ENCODE results near the gene COLEC12.

COLEC12 gene

GRCh38 chr18:402129-402528, 98.4 kb downstream of the COLEC12 start:
- DNase-seq (ENCODE audit: extremely low read depth, low read depth): no peak
- TF ChIP-seq CTCF (IDR thresholded peaks at IDR 0.05; ENCODE audit: low read depth, low read length): no peak

DNA sequence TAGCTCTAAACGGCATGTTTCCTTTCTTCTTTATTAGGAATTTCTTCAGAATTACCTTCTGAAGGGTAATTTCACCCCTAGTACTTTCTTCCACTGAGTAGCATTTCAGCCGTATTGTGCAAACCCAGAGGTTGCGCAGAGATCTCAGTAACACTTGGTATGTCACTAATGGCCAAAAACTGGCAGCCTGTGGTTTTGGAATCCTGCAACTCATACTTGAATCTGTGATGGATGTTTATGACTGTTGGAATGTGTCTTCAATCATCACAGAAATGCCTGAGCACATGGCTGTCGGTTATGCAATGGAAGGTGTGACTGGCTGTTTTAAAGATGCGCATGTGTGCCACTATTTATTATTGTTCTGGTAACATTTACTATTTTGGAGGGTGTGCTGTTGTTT, 100.0 kb downstream of the COLEC12 start:
- no peak for TF ChIP-seq CTCF (IDR thresholded peaks at IDR 0.05; ENCODE audit: low read depth, low read length)
- peak; percentile 86 for DNase-seq (ENCODE audit: extremely low read depth, low read depth)

GRCh38 chr18:399631-400135, 100.8 kb downstream of the COLEC12 start:
- TF ChIP-seq CTCF (IDR thresholded peaks at IDR 0.05; ENCODE audit: low read depth, low read length): no peak

DNA sequence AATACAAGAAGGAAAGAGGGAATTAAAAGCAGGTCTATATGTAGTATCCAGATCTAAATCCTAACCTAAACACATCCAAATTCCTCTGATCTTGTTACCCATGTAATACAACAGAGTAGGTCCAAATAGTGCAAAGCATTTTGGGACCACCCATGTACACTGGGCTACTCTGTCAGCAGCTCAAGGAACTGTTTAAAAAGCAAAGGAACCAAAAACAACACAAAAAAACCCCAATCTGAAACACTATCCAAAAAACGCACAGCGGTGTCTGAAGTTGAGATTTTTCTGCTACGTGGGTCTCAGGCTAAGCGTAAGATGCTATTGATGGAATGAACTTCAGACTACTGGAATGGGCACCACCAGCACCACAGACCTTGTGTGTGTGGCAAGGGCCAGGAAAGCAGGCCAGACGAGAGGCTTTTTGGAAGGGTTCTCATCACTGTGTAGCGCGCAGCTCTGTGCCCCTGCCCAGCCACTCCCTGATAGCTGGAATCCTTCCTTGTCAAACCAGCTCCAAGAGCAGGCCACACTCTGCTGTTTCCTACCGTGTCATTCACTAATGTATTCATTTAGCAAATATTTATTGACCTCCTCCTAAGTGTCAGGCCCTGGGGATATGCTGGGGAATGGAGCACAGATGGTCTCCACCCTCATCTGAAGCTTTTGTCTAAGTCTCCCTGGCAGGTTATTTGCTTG, 101.4 kb downstream of the COLEC12 start:
- TF ChIP-seq CTCF (IDR thresholded peaks at IDR 0.05; ENCODE audit: low read depth, low read length): no peak
- no peak for DNase-seq (ENCODE audit: extremely low read depth, low read depth)

More at GRCh38 chr18:399631-400135, 100.8 kb downstream of the COLEC12 start:
- no peak for DNase-seq (ENCODE audit: extremely low read depth, low read depth)

DNA sequence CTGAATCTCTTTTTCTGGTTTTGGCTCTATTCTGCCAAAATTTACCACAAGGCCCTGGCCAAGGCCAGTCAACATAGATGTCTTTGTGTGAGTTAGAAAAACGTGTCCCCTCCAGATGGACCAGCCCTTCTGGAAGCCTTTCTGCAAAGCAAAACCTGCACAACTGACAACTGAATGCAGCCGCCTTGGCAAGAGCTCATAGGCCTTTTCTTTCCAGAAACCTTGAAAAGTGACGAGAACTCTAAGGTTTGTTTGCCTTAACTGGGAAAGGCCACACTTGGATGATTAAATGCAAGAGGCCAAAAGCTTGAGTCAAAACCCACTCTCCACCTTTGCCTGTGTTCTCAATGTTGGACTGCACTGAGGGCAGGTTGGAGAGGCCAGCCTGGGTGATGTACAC, 103.9 kb downstream of the COLEC12 start:
- TF ChIP-seq CTCF (IDR thresholded peaks at IDR 0.05; ENCODE audit: low read depth, low read length): no peak
- no peak for DNase-seq (ENCODE audit: extremely low read depth, low read depth)

DNA sequence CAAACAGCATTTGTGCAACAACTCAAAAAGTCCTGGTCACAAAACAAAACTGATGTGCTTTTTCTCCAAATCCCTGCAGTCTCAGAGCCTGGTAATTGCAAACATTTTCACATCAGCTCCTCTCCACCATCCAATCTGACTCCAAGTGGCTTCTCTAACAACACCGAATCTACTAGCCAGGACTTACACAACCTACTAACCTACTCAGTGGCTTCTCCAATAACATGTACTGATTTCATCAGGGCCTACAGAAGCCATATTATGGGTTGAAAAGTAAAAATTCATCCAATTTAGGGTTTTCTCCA, 104.3 kb downstream of the COLEC12 start:
- peak; percentile 41 for DNase-seq (ENCODE audit: extremely low read depth, low read depth)
- no peak for TF ChIP-seq CTCF (IDR thresholded peaks at IDR 0.05; ENCODE audit: low read depth, low read length)

- TF ChIP-seq CTCF (IDR thresholded peaks at IDR 0.05; ENCODE audit: low read depth, low read length): no peak
- peak; percentile 90 for DNase-seq (ENCODE audit: extremely low read depth, low read depth)
These were observed 104.8 kb downstream of the COLEC12 start for GRCh38 chr18:395456-396250.
